HepG2 (cell line): Measurements from ENCODE around the gene SLC29A2. TPM values are rescaled to one million over a fixed set of nuclear protein-coding genes. Genes with fewer than 3 reads are reported as not detected.
A peak's percentile ranks its signal among the peaks of the same experiment; 100 is the strongest.

Source experiments
- ASH2L ChIP-seq: fragments of 300-600, 200-600 bp; sonication (generic); IDR thresholded peaks from 2 replicates; pipeline ENCODE4 v1.7.0; 2017; ENCODE audit warnings: low read depth, mild to moderate bottlenecking, moderate library complexity, mixed read lengths, low read length; ENCODE audit not compliant: insufficient read length
- GFI1 ChIP-seq: sonication (generic); formaldehyde crosslinking; IDR thresholded peaks from 2 replicates; pipeline ENCODE4 v1.5.0; 2020; ENCODE audit warnings: missing genetic modification reagents, mild to moderate bottlenecking, borderline replicate concordance
- KDM2A ChIP-seq: sonication (generic); formaldehyde crosslinking; IDR thresholded peaks from 2 replicates; pipeline ENCODE4 v1.4.0; 2020; ENCODE audit warnings: low read depth, missing genetic modification reagents, borderline replicate concordance
- NFYC ChIP-seq: IDR thresholded peaks from 2 replicates; pipeline ENCODE4 v1.6.1; 2016; ENCODE audit warnings: missing genetic modification reagents, missing compliant biosample characterization
- NRL ChIP-seq: sonication (generic); formaldehyde crosslinking; IDR thresholded peaks from 2 replicates; pipeline ENCODE4 v1.5.0; 2020; ENCODE audit warnings: missing genetic modification reagents, mild to moderate bottlenecking, moderate library complexity, borderline replicate concordance
- SIX4 ChIP-seq: sonication (generic); formaldehyde crosslinking; IDR thresholded peaks from 2 replicates; pipeline ENCODE4 v1.4.0; 2020; ENCODE audit warnings: missing genetic modification reagents
- ZNF335 ChIP-seq: sonication (generic); formaldehyde crosslinking; IDR thresholded peaks from 2 replicates; pipeline ENCODE4 v1.4.0; 2020; ENCODE audit warnings: missing genetic modification reagents
- ZNF567 ChIP-seq: sonication (generic); formaldehyde crosslinking; IDR thresholded peaks from 2 replicates; pipeline ENCODE4 v1.8.1; 2023; ENCODE audit warnings: mild to moderate bottlenecking, missing genetic modification reagents, borderline replicate concordance
- ZNF776 ChIP-seq: sonication (generic); formaldehyde crosslinking; IDR thresholded peaks from 2 replicates; pipeline ENCODE4 v1.4.0; 2020; ENCODE audit warnings: mild to moderate bottlenecking, missing genetic modification reagents
- ZSCAN21 ChIP-seq: sonication (generic); formaldehyde crosslinking; IDR thresholded peaks from 2 replicates; pipeline ENCODE4 v1.8.0; 2022; ENCODE audit warnings: mild to moderate bottlenecking, missing genetic modification reagents, moderate library complexity, borderline replicate concordance
- ZSCAN25 ChIP-seq: sonication (generic); formaldehyde crosslinking; IDR thresholded peaks from 2 replicates; pipeline ENCODE4 v1.8.0; 2022; ENCODE audit warnings: mild to moderate bottlenecking, missing genetic modification reagents
- polyA plus RNA-seq, 8 experiments: library from polyadenylated mRNA; depleted of rRNA in 3 of 8; stranded (reverse) in 7 of 8; unstranded in 1 of 8; fragments of >200 nt; fragmentation: Illumina TruSeq in 4 of 8; extraction: Trizol in 4 of 8; gene quantifications; 2 replicates each; pipeline versions ENCODE4 v1.2.1 to v1.2.3, GENCODE V29; 2011 to 2016; ENCODE audit warnings: low read depth in 4 of 8, missing spikeins in 1 of 8, mixed read lengths in 1 of 8; ENCODE audit not compliant: insufficient read depth in 1 of 8
- total RNA-seq, 5 experiments: library from RNA; depleted of rRNA; stranded (reverse); fragments of >200 nt; fragmentation: Illumina TruSeq; extraction: Trizol; gene quantifications; 2 replicates each; pipeline ENCODE4 v1.2.3, GENCODE V29; 2016; ENCODE audit warnings: low read depth in 1 of 5
- TF ChIP-seq, protein P1 (sequence below): sonication (generic); formaldehyde crosslinking; IDR thresholded peaks from 2 replicates; pipeline ENCODE4 v1.4.0; 2020; ENCODE audit warnings: missing genetic modification reagents, mild to moderate bottlenecking, borderline replicate concordance
- TF ChIP-seq, protein P2 (sequence below): sonication (generic); formaldehyde crosslinking; IDR thresholded peaks from 2 replicates; pipeline ENCODE4 v1.8.0; 2022; ENCODE audit warnings: mild to moderate bottlenecking, missing genetic modification reagents; ENCODE audit not compliant: insufficient replicate concordance
- TF ChIP-seq, protein P3 (sequence below): sonication (generic); formaldehyde crosslinking; IDR thresholded peaks from 2 replicates; pipeline ENCODE4 v1.4.0; 2020; ENCODE audit warnings: missing genetic modification reagents
- TF ChIP-seq, protein P4 (sequence below), 2 experiments: sonication (generic) in 1 of 2; formaldehyde crosslinking in 1 of 2; IDR thresholded peaks; 2 replicates each; pipeline versions ENCODE4 v1.4.0 to v1.6.1; 2018 to 2020; ENCODE audit warnings: missing genetic modification reagents in 2 of 2, borderline replicate concordance in 1 of 2, low read depth in 1 of 2, mild to moderate bottlenecking in 1 of 2, missing biosample characterization in 1 of 2

Gene SLC29A2
- total and polyA plus RNA-seq, 2 of the 13 experiments (the other 11 are each of a cell fraction or from before 2014, with no cell fraction given), result 0.63 to 0.66 TPM

DNA sequence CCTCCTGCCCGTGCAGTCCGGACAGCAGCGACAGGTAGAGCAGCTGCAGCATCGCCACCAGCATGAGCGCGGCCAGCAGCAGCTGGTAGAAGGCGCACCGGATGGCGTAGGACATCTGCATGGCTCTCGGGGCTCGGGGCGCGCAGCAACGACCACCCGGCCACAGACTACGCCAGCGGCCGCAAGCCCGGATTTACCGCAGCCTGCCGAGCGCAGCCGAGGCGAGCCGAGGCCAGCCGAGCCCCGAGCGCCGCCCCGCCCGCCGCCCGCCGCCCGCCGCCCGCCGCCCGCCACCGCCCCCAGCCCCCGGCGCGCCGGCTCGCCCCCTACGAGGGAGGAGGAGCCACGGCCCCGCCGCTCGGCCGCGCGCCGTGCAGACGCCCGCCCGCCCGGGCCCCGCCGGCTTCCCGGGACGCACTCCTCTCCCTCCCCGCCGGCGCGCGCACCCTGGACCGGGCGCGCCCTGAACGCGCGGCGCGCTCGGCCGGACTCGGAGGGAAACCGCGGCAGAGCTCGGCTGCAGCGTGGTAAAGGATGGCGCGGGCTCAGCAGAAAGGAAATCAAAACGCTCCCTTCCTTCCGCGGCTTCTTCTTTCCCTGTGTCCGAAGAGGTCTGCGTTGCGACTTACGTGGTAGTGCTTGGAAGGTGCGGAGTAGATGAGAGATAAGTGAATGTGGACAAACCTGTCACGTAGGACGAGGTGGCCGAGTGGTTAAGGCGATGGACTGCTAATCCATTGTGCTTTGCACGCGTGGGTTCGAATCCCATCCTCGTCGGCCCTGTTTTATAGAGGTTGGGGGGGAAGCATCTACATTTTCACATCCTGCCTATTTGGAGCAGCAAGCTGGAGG lies 23.9 kb downstream of the SLC29A2 start, which contains the start of gene B4GAT1 (continued):
- TF ChIP-seq, protein P1, sequence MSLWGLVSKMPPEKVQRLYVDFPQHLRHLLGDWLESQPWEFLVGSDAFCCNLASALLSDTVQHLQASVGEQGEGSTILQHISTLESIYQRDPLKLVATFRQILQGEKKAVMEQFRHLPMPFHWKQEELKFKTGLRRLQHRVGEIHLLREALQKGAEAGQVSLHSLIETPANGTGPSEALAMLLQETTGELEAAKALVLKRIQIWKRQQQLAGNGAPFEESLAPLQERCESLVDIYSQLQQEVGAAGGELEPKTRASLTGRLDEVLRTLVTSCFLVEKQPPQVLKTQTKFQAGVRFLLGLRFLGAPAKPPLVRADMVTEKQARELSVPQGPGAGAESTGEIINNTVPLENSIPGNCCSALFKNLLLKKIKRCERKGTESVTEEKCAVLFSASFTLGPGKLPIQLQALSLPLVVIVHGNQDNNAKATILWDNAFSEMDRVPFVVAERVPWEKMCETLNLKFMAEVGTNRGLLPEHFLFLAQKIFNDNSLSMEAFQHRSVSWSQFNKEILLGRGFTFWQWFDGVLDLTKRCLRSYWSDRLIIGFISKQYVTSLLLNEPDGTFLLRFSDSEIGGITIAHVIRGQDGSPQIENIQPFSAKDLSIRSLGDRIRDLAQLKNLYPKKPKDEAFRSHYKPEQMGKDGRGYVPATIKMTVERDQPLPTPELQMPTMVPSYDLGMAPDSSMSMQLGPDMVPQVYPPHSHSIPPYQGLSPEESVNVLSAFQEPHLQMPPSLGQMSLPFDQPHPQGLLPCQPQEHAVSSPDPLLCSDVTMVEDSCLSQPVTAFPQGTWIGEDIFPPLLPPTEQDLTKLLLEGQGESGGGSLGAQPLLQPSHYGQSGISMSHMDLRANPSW (CRISPR knock-in tag), result no peak
- TF ChIP-seq KDM2A (CRISPR knock-in tag), result 0 out of 2 replicates have a peak, but pooled peaks have one; percentile 18
- TF ChIP-seq, protein P2, sequence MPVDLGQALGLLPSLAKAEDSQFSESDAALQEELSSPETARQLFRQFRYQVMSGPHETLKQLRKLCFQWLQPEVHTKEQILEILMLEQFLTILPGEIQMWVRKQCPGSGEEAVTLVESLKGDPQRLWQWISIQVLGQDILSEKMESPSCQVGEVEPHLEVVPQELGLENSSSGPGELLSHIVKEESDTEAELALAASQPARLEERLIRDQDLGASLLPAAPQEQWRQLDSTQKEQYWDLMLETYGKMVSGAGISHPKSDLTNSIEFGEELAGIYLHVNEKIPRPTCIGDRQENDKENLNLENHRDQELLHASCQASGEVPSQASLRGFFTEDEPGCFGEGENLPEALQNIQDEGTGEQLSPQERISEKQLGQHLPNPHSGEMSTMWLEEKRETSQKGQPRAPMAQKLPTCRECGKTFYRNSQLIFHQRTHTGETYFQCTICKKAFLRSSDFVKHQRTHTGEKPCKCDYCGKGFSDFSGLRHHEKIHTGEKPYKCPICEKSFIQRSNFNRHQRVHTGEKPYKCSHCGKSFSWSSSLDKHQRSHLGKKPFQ (CRISPR knock-in tag), result no peak
- 0 out of 2 replicates have a peak, but pooled peaks have one; percentile 32 for TF ChIP-seq SIX4 (CRISPR knock-in tag)
- 0 out of 2 replicates have a peak, but pooled peaks have one; percentile 20 for TF ChIP-seq ZSCAN25 (CRISPR knock-in tag)
- TF ChIP-seq NFYC (CRISPR knock-in tag), result no peak
- TF ChIP-seq ASH2L, result peak; percentile 93
- no peak for TF ChIP-seq ZNF776 (CRISPR knock-in tag)
- 0 out of 2 replicates have a peak, but pooled peaks have one; percentile 26 for TF ChIP-seq NRL (CRISPR knock-in tag)
- TF ChIP-seq ZSCAN21 (CRISPR knock-in tag), result peak; percentile 69
- TF ChIP-seq GFI1 (CRISPR knock-in tag), result peak; percentile 42
- TF ChIP-seq, protein P3, sequence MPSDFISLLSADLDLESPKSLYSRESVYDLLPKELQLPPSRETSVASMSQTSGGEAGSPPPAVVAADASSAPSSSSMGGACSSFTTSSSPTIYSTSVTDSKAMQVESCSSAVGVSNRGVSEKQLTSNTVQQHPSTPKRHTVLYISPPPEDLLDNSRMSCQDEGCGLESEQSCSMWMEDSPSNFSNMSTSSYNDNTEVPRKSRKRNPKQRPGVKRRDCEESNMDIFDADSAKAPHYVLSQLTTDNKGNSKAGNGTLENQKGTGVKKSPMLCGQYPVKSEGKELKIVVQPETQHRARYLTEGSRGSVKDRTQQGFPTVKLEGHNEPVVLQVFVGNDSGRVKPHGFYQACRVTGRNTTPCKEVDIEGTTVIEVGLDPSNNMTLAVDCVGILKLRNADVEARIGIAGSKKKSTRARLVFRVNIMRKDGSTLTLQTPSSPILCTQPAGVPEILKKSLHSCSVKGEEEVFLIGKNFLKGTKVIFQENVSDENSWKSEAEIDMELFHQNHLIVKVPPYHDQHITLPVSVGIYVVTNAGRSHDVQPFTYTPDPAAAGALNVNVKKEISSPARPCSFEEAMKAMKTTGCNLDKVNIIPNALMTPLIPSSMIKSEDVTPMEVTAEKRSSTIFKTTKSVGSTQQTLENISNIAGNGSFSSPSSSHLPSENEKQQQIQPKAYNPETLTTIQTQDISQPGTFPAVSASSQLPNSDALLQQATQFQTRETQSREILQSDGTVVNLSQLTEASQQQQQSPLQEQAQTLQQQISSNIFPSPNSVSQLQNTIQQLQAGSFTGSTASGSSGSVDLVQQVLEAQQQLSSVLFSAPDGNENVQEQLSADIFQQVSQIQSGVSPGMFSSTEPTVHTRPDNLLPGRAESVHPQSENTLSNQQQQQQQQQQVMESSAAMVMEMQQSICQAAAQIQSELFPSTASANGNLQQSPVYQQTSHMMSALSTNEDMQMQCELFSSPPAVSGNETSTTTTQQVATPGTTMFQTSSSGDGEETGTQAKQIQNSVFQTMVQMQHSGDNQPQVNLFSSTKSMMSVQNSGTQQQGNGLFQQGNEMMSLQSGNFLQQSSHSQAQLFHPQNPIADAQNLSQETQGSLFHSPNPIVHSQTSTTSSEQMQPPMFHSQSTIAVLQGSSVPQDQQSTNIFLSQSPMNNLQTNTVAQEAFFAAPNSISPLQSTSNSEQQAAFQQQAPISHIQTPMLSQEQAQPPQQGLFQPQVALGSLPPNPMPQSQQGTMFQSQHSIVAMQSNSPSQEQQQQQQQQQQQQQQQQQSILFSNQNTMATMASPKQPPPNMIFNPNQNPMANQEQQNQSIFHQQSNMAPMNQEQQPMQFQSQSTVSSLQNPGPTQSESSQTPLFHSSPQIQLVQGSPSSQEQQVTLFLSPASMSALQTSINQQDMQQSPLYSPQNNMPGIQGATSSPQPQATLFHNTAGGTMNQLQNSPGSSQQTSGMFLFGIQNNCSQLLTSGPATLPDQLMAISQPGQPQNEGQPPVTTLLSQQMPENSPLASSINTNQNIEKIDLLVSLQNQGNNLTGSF (CRISPR knock-in tag), result 0 out of 2 replicates have a peak, but pooled peaks have one; percentile 39
- no peak for TF ChIP-seq ZNF335 (CRISPR knock-in tag)
- no peak for TF ChIP-seq ZNF567 (CRISPR knock-in tag)
- TF ChIP-seq, protein P4, sequence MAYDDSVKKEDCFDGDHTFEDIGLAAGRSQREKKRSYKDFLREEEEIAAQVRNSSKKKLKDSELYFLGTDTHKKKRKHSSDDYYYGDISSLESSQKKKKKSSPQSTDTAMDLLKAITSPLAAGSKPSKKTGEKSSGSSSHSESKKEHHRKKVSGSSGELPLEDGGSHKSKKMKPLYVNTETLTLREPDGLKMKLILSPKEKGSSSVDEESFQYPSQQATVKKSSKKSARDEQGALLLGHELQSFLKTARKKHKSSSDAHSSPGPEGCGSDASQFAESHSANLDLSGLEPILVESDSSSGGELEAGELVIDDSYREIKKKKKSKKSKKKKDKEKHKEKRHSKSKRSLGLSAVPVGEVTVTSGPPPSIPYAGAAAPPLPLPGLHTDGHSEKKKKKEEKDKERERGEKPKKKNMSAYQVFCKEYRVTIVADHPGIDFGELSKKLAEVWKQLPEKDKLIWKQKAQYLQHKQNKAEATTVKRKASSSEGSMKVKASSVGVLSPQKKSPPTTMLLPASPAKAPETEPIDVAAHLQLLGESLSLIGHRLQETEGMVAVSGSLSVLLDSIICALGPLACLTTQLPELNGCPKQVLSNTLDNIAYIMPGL (CRISPR knock-in tag; IDR thresholded peaks at IDR 0.05; ENCODE audit: borderline replicate concordance in 1 of 2, low read depth in 1 of 2), result peak; percentile 95 to 97
